Measurements from ENCODE around the gene STAT5A. TPM values are rescaled to one million over a fixed set of nuclear protein-coding genes. Genes with fewer than 3 reads are reported as not detected.
"Not testable (repeated sequence)": the region's sequence is repeated elsewhere in the genome, so short reads cannot be mapped to it uniquely, and the experiment has no call there.

The STAT5A gene
- total RNA-seq: 10 to 100 TPM; 13.1 to 19.8 (median 15.4) TPM
- polyA plus RNA-seq: 10 to 100 TPM; 10.5 to 12.6 TPM

GRCh38 chr17:42287977-42288802, at the start of gene STAT5A:
Gene STAT5A, plus strand, starts transcription at chr17:42288498. Its CDS starts 914 bp downstream, at chr17:42289412.
- WGBS, 2 donors: 7 to 13% methylated on average over 51 to 88 of the region's 88 CpGs
- H3K9me3 ChIP-seq: no peaks in the 10 kb centered on the region
- no peak for TF ChIP-seq CTCF (IDR thresholded peaks at IDR 0.05)
- DNase-seq: peak; percentile 84 to 95 (median 86)
- intact Hi-C loops (cut with DNase I): no loop called here
- H3K27ac ChIP-seq: peak within 1 kb of the TSS; percentile 42 to 71 (median 62)
- ATAC-seq: peak; percentile 90 to 95 (median 92)
- FAIRE-seq: no peak
- no peaks in the 10 kb centered on the region for H3K36me3 ChIP-seq
- no peaks in the 10 kb centered on the region for H3K27me3 ChIP-seq
- peaks cover 0 to 9% (median 0%) of the 10 kb centered on the region in 3 donors for H3K4me1 ChIP-seq
- peak within 1 kb of the TSS; percentile 55 to 76 (median 68) for H3K4me3 ChIP-seq

- WGBS, 2 donors: 74 to 76% methylated on average over 7 of the region's 7 CpGs
- H3K27ac ChIP-seq; intact Hi-C loops (cut with DNase I); H3K4me1 ChIP-seq; H3K27me3 ChIP-seq; ATAC-seq; H3K4me3 ChIP-seq; FAIRE-seq; H3K9me3 ChIP-seq; DNase-seq; H3K36me3 ChIP-seq: not testable (repeated sequence)
Measured at GRCh38 chr17:42239576-42239975, 48.7 kb upstream of the STAT5A start.

DNA sequence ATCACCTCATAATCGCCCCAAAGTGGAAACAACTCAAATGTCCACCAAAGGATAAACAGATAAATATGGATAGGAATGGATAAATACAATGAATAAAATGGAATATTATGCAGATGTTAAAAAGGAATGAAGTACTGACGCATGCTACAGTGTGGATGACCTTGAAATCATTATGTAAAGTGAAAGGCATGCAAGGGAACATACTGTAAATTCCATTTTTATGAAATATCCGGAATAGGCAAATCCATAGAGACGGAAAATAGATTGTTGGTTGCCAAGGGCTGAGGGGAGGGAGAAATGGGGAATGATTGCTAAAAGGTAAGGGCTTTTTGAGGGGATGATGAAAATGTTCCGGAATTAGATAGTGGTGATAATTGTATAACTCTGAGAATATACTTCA, 48.1 kb upstream of the STAT5A start:
- Histone ChIP-seq H3K4me1 (no peaks in the 10 kb centered on the region), H3K27me3 (no peaks in the 10 kb centered on the region), H3K27ac (no peak overlapping the region), H3K4me3 (no peak overlapping the region), H3K36me3 (no peaks in the 10 kb centered on the region), H3K9me3 (no peaks in the 10 kb centered on the region)
- WGBS, 2 donors: 72 to 84% methylated on average over 5 of the region's 5 CpGs
- ATAC-seq: no peak
- FAIRE-seq: no peak
- no peak for DNase-seq
- intact Hi-C loops (cut with DNase I): no loop called here
- TF ChIP-seq CTCF (IDR thresholded peaks at IDR 0.05): no peak

GRCh38 chr17:42240863-42241262, 47.4 kb upstream of the STAT5A start:
- H3K27me3 ChIP-seq; ATAC-seq; intact Hi-C loops (cut with DNase I); FAIRE-seq; H3K36me3 ChIP-seq; H3K9me3 ChIP-seq; H3K4me3 ChIP-seq; DNase-seq; H3K27ac ChIP-seq; H3K4me1 ChIP-seq: not testable (repeated sequence)
- WGBS, 2 donors: 73 to 75% methylated on average over 4 of the region's 4 CpGs

DNA sequence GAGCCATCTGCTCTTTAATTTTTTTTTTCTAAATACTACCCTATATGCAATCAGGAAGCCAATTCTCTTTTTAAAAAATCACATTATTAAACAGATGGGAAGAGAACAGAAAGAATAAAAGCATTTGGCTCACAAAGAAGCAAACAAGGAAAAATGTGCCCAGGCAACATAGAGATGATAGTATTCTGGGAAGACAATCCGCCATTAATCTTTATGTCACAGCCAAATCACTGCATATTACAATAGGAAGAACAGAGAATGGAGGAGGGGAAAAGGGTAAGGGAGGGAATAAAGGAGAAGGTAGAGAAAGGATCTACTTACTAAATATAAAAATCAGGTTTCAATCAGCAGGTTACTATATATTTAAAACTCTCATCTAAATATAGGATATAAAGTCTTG, 46.4 kb upstream of the STAT5A start:
- Histone ChIP-seq H3K27ac (no peak overlapping the region), H3K27me3 (no peaks in the 10 kb centered on the region), H3K36me3 (no peaks in the 10 kb centered on the region), H3K9me3 (no peaks in the 10 kb centered on the region), H3K4me1 (peaks cover 0 to 8% (median 6%) of the 10 kb centered on the region in 3 donors), H3K4me3 (no peak overlapping the region)
- intact Hi-C loops (cut with DNase I): no loop called here
- FAIRE-seq: no peak
- 96 to 100% methylated on average over 1 of the region's 1 CpG for WGBS, 2 donors
- no peak for TF ChIP-seq CTCF (IDR thresholded peaks at IDR 0.05)
- DNase-seq: no peak
- no peak for ATAC-seq

DNA sequence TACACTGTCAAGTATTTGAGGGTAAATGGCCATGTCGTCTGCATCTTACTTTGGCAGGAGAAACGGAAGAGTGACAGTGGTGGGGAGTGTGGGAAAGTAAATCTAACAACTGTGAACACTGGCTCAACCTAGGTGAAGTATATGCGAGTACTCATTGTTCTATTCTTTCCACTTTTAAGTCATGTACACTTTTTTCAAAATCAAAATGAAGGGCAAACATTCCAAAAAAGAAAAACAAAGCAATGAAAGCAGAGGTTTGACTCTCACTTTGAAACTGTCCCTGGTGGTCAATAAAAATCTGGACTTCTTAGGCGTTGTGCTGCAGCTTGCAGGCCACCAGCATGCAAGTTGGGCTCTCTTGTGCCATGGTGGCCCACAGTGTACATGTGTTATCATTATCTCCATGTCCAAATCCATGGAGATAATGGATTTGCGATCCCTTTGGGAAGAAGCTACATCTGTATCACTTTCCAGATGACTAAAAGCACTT, 44.8 kb upstream of the STAT5A start:
- TF ChIP-seq CTCF (IDR thresholded peaks at IDR 0.05): no peak
- intact Hi-C loops (cut with DNase I): no loop called here
- peaks cover 4 to 23% (median 13%) of the 10 kb centered on the region in 3 donors for H3K4me1 ChIP-seq
- H3K27ac ChIP-seq: no peak overlapping the region
- no peaks in the 10 kb centered on the region for H3K9me3 ChIP-seq
- ATAC-seq: no peak
- H3K36me3 ChIP-seq: no peaks in the 10 kb centered on the region
- DNase-seq: no peak
- 83 to 85% methylated on average over 5 of the region's 5 CpGs for WGBS, 2 donors
- no peaks in the 10 kb centered on the region for H3K27me3 ChIP-seq
- FAIRE-seq: no peak
- no peak overlapping the region for H3K4me3 ChIP-seq

- FAIRE-seq; H3K9me3 ChIP-seq; H3K4me3 ChIP-seq; ATAC-seq; H3K36me3 ChIP-seq; H3K27ac ChIP-seq; H3K27me3 ChIP-seq; DNase-seq; intact Hi-C loops (cut with DNase I): not testable (repeated sequence)
- WGBS, 2 donors: 96 to 97% methylated on average over 2 to 3 of the region's 3 CpGs
- H3K4me1 ChIP-seq: peaks cover 4 to 25% (median 13%) of the 10 kb centered on the region in 3 donors
Measured at GRCh38 chr17:42244116-42244515, 44.2 kb upstream of the STAT5A start.

DNA sequence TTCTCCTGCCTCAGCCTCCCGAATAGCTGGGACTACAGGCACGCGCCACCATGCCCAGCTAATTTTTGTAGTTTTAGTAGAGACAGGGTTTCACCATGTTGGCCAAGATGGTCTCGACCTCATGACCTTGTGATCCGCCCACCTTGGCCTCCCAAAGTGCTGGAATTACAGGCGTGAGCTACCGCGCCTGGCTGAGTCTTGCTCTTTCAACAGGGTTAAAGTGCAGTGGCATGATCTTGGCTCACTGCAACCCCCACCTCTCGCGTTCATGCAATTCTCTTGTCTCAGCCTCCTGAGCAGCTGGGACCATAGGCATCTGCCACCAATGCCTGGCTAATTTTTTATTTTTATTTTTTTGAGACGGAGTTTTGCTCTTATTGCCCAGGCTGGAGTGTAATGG, 43.1 kb upstream of the STAT5A start:
- H3K27ac ChIP-seq, ATAC-seq: not testable (repeated sequence)
- H3K4me1 ChIP-seq: peaks cover 4 to 31% (median 13%) of the 10 kb centered on the region in 3 donors

More for the DNA sequence above, 43.1 kb upstream of the STAT5A start:
- 95 to 97% methylated on average over 11 of the region's 11 CpGs for WGBS, 2 donors
- H3K4me3 ChIP-seq; DNase-seq; intact Hi-C loops (cut with DNase I); H3K36me3 ChIP-seq; FAIRE-seq; H3K27me3 ChIP-seq; H3K9me3 ChIP-seq: not testable (repeated sequence)

Data from pancreas (tissue), 10 donors.